ENCODE measurements around the gene ABCA1. TPM values are rescaled to one million over a fixed set of nuclear protein-coding genes. Genes with fewer than 3 reads are reported as not detected.

Gene ABCA1
- total RNA-seq, 1 experiment from 2014 or later, result 0.76 TPM

DNA sequence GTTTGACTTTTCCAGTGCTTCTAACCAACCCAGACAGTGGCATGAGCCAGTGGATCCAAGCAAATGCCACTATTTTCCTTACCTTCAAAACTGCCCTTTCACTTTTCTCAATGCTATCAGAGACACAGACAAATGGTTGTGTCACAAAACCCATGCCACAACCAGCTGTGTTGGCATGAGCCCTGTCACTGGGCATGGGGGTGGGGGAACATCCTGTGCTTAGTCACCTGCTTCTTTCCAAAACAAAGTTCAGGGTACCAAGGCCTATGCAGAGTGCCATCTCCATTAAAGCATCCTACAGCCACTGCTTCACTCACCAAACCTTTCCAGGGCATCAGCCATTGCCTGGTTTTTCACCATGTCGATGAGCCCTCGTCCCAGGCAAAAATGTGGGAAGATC is 133.9 kb downstream of the ABCA1 start:
- H3K27ac Mint-ChIP-seq (ENCODE audit: unreplicated experiment), result no peak overlapping the region
- no peaks in the 10 kb centered on the region for H3K36me3 Mint-ChIP-seq (ENCODE audit: insufficient read depth, unreplicated experiment)
- BruUV-seq (replicated peaks), result no TSS peak
- no peaks in the 10 kb centered on the region for H3K4me1 Mint-ChIP-seq (ENCODE audit: low read depth, unreplicated experiment)
- H3K9me3 Mint-ChIP-seq (ENCODE audit: low read depth, unreplicated experiment), result no peaks in the 10 kb centered on the region
- TF ChIP-seq, protein P1, sequence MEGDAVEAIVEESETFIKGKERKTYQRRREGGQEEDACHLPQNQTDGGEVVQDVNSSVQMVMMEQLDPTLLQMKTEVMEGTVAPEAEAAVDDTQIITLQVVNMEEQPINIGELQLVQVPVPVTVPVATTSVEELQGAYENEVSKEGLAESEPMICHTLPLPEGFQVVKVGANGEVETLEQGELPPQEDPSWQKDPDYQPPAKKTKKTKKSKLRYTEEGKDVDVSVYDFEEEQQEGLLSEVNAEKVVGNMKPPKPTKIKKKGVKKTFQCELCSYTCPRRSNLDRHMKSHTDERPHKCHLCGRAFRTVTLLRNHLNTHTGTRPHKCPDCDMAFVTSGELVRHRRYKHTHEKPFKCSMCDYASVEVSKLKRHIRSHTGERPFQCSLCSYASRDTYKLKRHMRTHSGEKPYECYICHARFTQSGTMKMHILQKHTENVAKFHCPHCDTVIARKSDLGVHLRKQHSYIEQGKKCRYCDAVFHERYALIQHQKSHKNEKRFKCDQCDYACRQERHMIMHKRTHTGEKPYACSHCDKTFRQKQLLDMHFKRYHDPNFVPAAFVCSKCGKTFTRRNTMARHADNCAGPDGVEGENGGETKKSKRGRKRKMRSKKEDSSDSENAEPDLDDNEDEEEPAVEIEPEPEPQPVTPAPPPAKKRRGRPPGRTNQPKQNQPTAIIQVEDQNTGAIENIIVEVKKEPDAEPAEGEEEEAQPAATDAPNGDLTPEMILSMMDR (IDR thresholded peaks at IDR 0.05; ENCODE audit: unreplicated experiment), result no peak
- DNase-seq, result no peak
- H3K27me3 Mint-ChIP-seq (ENCODE audit: unreplicated experiment), result no peaks in the 10 kb centered on the region
- intact Hi-C loops (cut with micrococcal nuclease; ENCODE audit: unreplicated experiment), result no loop called here
- CTCF ChIA-PET, result interaction anchor here (0.7 kb wide), 1 partner anchor 52 kb away, joined by 4 read pairs; no protein-coding TSS in a partner anchor
- H3K4me3 Mint-ChIP-seq (ENCODE audit: low read depth, unreplicated experiment), result no peak overlapping the region

DNA sequence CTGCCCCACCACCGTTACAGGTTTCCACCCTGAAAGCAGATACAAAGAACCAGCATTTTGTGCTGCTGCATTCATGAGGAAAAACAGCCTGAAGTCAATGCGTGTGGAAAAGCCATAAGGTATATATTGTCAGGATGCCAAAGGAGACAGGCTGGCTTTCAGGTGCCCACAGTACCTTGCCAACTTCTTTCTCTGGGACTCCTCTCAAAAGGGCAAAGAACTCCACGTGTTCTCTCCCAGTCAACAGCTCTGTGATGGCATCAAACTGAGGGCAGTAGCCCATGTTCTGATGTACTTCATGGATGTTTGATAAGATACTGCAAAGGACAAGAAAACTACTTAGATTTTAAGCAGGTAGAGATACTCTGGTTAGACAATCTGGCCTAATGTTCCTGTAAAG is 139.7 kb downstream of the ABCA1 start:
- no TSS peak for BruUV-seq (replicated peaks)
- no peaks in the 10 kb centered on the region for H3K36me3 Mint-ChIP-seq (ENCODE audit: insufficient read depth, unreplicated experiment)
- no peaks in the 10 kb centered on the region for H3K4me1 Mint-ChIP-seq (ENCODE audit: low read depth, unreplicated experiment)
- TF ChIP-seq, protein P1 (IDR thresholded peaks at IDR 0.05; ENCODE audit: unreplicated experiment), result no peak
- no peak overlapping the region for H3K27ac Mint-ChIP-seq (ENCODE audit: unreplicated experiment)
- DNase-seq, result no peak
- no peaks in the 10 kb centered on the region for H3K9me3 Mint-ChIP-seq (ENCODE audit: low read depth, unreplicated experiment)
- H3K27me3 Mint-ChIP-seq (ENCODE audit: unreplicated experiment), result no peaks in the 10 kb centered on the region
- no peak overlapping the region for H3K4me3 Mint-ChIP-seq (ENCODE audit: low read depth, unreplicated experiment)
- CTCF ChIA-PET, result no interaction called here
- intact Hi-C loops (cut with micrococcal nuclease; ENCODE audit: unreplicated experiment), result no loop called here

DNA sequence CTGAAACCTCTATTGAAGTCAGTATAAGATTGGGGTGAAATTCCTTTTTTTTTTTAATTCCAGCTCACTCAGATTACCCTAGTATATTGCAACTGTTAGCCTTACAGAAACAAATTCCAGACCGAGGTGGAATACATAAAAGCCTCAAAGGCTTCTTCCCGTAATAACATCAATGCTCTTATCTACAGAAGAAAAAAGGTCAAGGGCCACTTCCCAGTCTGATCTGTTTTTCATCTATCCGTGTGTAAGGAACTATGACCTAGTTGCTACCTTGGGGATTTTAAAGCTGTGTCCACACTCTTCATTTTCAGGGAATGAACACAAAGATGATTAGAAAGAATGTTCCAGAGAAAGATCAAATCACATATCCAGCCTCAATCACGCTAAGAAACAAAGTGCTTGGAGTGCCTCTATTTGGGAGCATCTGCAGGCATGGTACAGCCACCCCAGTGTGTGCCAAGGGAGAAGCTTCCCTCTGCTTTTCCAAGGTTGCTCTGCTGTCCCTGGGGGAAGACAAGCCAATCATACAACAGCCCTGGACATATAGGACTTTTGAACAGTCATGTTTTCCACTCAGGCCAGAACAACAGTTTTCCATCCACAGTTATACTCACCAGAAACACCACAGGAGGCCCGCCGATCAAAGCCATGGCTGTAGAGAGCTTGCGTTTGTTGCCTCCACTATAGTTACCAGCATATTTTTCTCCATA is 140.5 kb downstream of the ABCA1 start:
- no peaks in the 10 kb centered on the region for H3K27me3 Mint-ChIP-seq (ENCODE audit: unreplicated experiment)
- H3K4me3 Mint-ChIP-seq (ENCODE audit: low read depth, unreplicated experiment), result no peak overlapping the region
- TF ChIP-seq, protein P1 (IDR thresholded peaks at IDR 0.05; ENCODE audit: unreplicated experiment), result no peak
- no peaks in the 10 kb centered on the region for H3K4me1 Mint-ChIP-seq (ENCODE audit: low read depth, unreplicated experiment)
- no peak overlapping the region for H3K27ac Mint-ChIP-seq (ENCODE audit: unreplicated experiment)
- no peak for DNase-seq
- intact Hi-C loops (cut with micrococcal nuclease; ENCODE audit: unreplicated experiment), result no loop called here
- no peaks in the 10 kb centered on the region for H3K9me3 Mint-ChIP-seq (ENCODE audit: low read depth, unreplicated experiment)
- H3K36me3 Mint-ChIP-seq (ENCODE audit: insufficient read depth, unreplicated experiment), result no peaks in the 10 kb centered on the region
- CTCF ChIA-PET, result no interaction called here
- no TSS peak for BruUV-seq (replicated peaks)

DNA sequence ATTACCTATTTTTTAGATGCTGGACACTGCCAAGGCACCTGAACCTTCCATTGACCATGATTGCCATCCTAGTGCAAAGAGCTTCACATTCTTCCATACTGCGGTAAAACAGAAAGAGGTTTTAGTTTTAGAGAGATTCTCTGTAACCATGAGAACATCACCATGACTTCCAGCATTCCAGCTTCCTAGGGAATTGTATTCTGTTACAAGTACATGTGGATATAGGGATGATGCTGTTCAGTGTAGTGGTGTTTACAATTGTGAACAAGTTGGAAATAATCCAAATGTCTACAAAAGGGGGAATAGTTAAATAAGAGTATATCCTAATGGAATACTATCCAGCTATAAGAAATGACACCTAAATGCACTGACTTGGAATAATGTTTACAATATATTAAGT is 141.7 kb downstream of the ABCA1 start:
- H3K4me1 Mint-ChIP-seq (ENCODE audit: low read depth, unreplicated experiment), result no peaks in the 10 kb centered on the region
- DNase-seq, result no peak
- H3K4me3 Mint-ChIP-seq (ENCODE audit: low read depth, unreplicated experiment), result no peak overlapping the region
- TF ChIP-seq, protein P1 (IDR thresholded peaks at IDR 0.05; ENCODE audit: unreplicated experiment), result no peak
- intact Hi-C loops (cut with micrococcal nuclease; ENCODE audit: unreplicated experiment), result no loop called here
- no peaks in the 10 kb centered on the region for H3K36me3 Mint-ChIP-seq (ENCODE audit: insufficient read depth, unreplicated experiment)
- CTCF ChIA-PET, result no interaction called here
- H3K27ac Mint-ChIP-seq (ENCODE audit: unreplicated experiment), result no peak overlapping the region
- no peaks in the 10 kb centered on the region for H3K9me3 Mint-ChIP-seq (ENCODE audit: low read depth, unreplicated experiment)
- no peaks in the 10 kb centered on the region for H3K27me3 Mint-ChIP-seq (ENCODE audit: unreplicated experiment)
- BruUV-seq (replicated peaks), result no TSS peak

Data from Calu3 (cell line).